Embryonic facial prominence (tissue), 1 donor: ENCODE results near the gene NNMT.

Experiments used
- DNase-seq: peaks from one replicate; pipeline ENCODE4 v3.0.0-alpha.2; 2016; ENCODE audit errors: extremely low spot score

The NNMT gene

DNA sequence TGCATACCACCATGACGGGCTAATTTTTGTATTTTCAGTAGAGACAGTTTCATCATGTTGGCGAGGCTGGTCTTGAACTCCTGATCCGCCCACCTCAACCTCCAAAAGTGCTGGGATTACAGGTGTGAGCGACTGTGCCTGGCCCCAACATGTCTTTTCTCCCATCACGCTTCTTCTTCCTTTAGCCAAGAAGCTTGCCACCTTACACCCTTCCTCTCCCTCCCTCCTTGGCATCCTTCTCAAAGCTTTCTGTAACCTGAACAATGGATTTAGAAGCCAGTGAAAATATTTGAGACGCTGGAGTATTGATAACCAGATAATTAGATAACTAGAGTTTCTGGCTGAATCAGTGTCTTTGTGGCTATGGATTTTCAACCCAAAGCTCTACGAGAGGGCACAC is 11.3 kb upstream of the NNMT start:
- DNase-seq, result no peak

DNA sequence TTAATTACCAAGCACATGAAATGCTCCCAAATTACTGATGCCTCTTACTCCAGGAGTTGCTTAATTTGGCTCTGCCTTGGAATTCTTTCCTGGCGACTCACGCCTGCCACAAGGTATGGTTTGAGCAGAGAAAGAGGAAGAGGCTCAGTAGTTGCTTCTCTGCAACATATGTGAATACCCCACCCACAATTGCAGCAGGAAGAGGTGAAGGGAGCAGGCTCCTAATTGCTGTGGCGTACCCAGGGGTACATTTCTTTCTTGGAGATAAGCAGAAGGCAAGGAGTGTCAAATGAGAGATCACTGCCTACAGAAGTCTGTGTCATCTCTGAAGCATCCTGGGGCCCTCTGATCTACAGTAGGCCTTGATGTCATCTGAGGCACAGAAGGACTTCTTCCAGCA is 10.6 kb upstream of the NNMT start:
- no peak for DNase-seq

DNA sequence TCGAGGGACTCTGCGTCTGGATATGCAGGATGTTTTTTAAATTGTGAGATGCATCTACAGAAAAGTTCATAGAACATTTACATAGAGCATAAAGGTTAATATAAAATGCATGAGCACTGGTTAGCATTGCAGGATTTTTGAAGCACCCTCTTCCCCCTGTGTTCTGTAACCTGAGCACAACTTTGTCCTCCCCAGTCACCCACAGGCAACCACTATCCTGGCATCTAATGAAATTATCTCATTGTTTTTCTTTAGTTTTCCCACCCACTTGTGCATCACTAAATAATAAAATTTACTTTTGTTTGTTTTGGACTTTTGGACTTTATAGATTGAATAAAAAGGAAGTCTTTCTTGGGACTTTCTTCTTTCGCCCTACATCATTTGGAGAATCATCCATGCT is 10.0 kb upstream of the NNMT start:
- no peak for DNase-seq

DNA sequence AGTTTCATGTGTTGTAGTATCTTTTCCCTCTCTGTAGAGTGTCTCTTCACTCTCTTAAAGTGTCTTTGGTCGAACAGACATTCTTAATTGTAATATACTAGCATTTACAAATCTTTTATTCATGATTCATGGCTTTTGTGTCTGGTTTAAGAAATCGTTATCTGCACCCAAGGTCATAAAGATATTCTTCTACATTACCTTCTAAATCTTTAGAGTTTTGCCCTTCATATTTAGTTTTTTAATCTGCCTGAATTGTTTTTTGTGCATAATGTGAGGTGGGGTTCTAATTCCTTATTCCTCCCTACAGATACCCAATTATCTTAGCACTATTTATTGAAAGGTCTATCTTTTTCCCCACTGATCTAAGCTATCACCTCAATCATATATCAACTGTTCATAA is 9.0 kb upstream of the NNMT start:
- no peak for DNase-seq

DNA sequence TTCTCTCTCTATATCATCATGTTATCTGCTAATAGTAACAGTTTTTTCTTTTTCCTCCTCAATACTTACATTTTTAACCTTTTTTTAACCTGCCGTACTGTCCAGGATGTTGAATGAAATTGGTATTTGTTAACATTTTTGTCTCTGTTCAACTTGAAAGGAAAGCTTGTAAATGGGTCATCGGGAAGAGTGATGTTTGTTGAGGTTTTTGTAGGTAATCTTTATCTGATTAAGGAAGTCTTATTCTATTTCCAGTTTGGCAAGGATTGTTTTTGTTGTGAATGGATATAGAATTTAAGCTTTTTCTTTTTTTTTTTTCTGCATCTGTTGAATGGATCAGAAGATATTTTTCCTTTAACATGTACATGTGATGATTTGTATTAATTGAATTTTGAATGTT is 8.1 kb upstream of the NNMT start:
- no peak for DNase-seq

DNA sequence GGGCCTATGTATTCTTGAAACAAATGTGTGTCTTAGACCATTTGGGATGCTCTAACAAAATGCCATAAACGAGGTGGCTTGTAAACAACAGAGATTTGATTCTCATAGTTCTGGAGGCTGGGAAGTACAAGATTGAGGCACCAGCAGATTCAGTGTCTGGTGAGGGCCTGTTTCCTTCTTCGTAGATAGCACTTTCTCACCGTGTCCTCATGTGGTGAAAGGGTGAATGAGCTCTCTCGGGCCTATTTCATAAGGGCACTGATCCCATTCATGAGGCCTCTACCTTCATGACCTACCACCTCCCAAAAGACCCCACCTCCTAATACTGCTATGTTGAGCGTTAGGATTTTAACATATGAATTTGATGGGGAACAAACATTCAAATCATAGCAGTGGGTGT is 6.4 kb upstream of the NNMT start:
- DNase-seq, result no peak

DNA sequence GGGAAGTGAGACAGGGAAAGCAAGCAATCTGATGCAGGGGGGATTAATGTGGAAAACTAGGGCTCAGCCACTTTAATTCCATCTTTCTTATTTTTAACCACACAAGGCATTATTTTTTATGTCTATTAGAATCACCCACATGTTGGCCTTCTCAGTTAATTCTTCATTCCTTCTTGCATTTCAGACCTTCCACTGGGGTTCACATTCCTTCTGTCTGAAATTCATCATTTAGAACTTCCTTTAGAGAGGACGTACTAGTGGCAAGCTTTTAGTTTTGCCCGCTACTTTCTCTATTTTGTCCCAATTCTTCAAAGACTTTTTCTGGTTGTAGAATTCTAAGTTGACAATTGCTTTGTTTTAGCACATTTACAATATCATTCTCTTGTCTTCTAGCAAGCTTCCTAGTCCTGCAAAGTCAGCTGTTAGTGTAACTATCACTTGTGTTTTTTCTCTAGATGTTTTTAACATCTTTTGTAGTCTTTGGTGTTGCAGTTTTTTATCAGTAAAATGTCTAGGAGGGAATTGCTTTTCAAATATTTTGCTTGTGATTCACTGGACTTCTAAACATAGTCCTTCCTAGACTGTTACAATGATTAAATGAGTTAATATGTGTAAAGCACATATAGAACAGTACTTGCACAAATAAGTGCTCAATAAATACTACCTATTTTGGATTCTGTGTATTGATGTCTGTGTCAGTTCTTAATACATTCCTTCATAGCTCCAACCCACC is 5.5 kb upstream of the NNMT start:
- DNase-seq, result no peak

DNA sequence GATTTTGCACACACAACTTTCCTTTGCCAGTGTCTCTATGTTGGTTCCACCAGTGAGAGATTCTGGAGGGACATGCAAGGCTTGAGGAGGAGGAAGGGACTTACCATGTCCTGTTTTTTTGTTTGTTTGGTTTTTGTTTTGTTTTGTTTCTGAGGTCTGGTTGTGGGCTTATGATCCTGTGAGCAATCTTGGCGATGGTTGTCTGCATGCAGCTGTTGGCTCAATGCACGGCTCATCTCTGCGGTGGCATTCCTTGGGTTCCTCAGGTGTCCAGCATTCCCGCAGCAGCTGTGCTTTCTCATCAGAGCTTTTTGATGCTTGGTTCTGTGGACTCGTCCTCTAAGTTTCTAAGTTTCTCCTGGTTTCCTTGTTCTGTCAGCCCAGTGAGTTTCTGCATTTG is 4.8 kb upstream of the NNMT start:
- no peak for DNase-seq

DNA sequence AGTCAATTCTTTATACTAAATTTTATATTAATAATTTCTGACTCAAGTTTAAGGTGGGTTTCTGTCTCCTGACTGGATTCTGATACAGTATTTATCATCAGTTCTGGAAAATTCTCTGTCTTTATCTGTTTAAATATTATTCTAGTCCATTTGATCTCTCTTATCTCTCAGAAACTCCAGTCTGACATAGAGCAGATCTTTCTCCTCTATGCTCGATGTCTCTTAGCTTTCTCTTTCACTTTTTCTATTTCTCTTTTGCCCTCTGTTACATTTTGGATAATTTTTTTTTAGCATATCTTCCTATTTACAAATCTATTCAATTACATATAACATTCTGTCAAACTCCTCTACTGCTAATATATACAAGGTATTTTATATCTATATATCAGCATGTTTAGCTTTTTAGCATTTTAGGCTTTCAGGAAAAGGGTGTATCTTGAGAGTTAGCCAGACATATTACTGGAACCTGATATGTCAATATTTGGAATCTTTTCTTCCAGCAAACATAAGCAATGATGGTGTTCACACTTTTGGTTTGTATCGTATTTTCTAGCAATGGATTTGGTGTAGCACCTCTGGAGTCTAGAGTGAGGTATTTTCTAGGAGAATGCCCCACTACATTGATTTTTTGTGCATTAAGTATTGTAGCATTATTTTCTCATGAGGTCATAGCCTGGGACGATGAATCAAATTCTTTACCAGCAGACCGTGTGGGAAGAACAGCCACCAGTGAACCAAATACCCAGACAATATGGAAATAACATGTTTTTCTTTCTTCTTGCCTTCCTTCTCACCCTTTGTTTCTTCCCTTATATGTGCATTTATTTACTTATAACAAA is 4.1 kb upstream of the NNMT start:
- no peak for DNase-seq

DNA sequence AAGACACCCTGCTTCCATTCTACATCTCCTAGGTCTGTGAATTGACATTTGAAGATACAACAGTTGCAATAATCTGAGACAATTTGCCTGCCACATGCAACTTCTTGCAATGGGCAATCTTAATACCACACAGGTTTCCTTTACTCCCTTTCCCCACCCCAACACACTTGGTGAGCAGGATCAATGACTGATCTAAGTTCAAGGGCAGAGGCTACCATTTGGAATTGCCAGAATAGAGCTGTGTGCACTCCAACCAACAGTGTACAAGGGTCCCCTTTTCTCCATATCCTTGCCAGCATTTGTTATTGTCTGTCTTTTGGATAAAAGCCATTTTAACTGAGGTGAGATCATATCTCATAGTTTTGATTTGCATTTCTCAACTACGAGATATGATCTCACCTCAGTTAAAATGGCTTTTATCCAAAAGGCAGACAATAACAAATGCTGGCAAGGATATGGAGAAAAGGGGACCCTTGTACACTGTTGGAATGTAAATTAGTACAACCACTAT is 2.9 kb upstream of the NNMT start:
- DNase-seq, result no peak

DNA sequence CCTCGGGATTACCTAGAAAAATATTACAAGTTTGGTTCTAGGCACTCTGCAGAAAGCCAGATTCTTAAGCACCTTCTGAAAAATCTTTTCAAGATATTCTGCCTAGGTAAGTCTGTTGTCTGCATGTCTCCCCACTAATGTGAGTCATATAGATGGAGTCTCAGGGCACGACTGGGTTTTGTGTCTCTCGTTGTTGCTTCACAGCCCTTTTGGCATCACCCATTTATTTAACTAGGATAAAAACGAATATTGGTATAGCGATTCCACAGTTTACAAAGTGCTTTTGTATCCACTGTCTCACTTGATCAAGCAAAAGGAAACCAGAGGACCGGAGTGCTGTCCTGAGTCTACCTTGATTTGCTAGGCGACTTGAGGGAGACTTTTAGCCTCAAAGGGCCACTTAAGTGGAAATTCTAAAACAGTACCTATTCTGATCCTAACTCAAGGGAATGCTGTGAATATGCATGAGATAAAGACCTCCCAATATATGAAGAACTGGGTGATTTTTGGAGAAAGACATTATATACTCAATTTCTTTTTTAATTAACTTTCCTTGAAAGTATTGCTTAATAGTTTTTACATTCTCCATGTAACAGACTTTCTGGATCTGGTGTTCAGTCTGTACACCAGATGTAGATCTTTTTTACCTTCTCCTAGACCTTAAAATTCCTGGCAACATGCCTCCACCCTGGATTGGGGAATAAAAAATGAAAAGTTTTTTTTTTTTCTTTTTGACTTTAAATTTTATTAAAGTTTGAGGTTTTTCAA is 590 bp downstream of the NNMT start:
- no peak for DNase-seq

DNA sequence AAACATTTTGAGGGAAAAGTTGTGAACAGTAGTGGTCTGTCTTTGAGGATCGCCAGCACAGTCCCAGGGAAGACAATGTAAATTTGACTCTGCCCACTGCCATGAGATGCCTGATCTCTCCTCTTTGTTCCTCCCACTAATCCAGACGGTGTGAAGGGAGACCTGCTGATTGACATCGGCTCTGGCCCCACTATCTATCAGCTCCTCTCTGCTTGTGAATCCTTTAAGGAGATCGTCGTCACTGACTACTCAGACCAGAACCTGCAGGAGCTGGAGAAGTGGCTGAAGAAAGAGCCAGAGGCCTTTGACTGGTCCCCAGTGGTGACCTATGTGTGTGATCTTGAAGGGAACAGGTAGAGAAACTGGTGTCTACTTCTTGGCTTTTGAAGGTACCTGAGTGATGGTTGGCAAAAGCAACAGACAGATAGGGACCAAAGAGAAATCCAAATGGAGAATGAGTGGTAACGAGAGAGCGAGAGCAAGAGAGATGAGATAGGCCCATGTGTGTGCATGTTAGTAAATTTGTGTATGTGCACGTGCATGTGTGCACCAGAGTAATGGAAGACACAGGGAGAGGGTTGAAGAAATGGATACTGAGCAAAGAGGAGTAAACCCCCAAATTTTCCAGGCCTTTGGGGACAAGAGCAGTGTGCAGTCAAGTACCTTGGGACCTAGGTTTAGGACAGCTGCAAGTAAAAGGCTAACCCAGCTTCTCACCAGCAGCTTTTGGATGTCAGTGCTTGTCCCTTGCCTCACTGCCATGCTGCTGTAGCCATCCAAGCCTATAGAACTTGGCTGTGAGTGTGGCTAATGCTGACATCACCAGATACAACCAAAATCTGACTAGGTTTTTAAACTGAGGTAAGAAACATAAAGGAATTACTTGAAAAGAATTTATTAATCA is 1.9 kb downstream of the NNMT start:
- no peak for DNase-seq

DNA sequence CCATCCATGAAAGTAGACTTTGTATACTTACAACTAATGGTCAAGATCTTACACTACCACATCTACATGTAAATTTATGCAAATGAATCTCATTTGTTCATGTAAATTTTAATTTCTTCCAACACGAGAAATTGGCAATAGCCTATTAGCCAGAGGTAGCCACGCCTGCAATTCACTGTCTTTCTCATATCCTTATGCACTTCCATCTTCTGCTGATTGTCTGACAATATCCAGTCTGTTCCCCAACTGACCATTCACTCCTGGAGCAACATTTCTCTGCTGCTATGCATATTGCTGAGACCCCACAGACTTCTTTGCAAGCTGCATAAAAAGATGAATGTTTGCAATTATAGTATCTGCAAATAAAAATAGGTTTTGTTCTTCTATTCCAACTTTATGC is 2.5 kb downstream of the NNMT start:
- DNase-seq, result no peak

DNA sequence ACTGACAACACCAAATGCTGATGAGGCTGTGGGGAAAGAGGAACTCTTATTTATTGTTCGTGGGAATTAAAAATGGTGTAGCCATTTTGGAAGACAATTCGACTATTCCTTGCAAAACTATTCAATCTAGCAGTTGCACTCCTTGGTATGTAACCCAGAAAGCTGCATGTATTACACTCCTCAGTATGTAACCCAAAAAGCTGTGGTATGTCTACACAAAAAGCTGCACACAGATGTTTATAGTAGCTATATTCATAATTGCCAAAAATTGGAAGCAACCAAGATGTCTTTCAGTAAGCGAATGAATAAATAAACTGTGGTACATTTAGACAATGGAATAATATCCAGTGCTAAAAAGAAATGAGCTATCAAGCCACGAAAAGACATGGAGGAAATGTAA is 4.9 kb downstream of the NNMT start:
- DNase-seq, result no peak

DNA sequence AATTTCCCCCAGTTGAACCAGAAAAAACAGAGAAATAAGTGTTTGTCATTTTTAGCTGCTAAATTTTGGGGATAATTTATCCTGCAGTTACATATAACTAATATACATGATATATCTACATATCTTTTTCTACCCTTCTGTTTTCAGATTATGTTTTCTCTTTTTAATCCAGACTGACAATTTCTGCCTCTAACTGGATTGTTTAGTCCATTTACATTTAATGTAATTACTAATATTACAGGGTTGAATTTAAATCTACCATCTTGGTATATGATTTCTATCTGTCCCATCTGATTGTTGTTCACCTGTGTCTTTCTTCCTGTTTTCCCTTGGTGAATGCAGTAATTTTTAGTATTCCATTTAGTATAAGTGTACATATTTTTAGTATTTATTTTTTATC is 5.7 kb downstream of the NNMT start:
- DNase-seq, result no peak

DNA sequence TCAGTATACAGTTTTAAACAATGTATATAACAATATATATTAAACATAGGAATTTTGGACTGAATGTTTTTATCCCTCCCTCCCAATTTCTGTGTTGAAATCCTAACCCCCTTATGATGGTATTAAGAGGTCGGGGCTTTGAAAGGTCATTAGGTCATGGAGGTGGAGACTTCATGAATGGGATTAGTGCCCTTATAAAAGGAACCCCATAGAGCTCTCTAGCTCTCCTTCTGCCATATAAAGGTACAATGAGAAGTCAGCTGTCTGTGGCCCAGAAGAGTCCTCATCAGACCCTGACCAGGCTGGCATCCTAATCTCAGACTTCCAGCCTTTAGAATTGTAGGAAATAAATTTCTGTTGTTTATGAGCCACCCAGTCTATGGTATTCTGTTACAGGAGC is 6.5 kb downstream of the NNMT start:
- no peak for DNase-seq

DNA sequence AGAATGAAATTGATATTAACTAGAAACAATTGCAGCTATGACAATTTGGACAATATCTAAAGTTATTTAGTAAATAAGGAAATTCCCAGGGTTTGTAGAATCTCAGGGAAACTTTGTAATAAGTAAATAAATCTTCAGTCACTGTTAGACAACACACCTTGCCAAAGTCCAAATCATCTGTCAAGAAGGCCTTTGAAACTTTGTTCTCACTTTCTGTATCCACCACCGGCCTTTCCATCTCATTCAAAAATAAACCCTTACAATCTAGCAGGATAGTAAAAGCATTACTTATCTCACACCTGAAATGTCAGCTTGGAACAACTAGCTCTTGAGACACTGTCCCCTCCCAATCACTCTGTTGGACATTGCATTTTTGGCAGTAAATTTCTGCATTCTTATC is 7.9 kb downstream of the NNMT start:
- no peak for DNase-seq

DNA sequence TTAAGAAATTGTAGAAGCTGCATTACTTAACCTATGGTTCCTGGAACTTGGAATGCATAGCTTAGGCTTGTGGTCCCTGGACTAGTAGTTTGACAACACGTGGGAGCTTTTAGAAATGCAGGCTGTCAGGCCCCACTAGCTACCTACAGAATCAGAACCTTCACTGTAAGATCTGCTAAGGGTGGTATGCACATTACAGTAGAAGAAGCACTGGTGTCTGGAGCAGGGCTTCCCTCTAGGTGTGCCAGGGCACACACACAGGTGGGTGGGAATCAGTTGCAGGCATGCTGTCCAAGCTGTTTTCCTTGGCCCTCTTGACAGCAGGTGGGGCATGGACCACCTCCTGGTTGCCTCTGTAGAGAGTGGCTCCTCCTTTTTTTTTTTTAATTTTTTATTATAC is 8.8 kb downstream of the NNMT start:
- DNase-seq, result no peak

DNA sequence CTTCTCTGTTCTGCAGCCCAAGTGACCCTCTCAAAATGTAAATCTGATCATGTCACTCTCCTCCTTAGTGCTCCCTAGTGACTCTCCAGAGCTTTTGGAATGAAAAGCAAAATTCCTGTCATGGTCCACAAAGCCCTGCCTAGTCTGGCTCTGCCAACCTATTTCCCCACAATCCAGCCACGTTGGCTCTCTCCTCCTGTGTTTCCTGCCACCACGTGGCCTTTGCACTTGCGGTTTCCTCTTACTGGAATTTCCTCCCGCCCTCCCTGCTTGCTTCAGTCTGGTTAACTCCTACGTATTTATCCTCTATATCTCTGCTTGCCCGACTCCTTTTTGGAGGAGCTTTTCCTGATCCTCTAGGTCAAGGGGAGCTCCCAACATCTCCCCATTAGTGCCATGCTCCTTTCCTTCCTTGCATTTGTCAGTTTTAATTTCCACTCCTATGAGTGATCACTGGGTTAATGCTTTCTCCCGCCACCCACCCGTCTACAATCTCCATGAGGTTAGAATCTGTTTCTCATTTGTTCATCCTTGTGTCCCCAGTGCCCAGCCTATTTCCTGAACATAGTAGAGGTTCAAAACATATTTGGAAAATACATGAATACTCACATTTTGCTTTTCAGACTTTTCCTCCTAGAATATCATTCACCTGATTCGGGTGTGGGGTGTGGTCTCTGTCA is 11.5 kb downstream of the NNMT start:
- no peak for DNase-seq

DNA sequence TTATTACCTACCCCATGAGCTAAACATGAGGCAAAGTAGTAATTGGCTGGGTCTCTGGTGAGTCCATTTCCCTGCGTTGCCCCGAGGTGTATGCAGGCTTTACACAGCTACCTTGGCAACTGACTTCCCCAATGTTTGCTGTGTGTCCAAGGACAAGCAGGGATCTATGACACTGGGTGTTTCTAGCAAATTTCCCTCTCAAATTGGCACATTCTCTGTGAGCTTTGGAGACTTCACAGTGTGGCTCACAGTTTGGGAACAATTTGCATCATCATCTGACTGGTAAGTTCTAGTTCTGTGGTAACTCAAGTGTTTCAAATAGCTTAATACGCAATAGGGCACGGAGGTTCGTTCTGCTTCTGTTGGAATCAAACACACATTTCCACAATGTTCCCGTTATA is 12.5 kb downstream of the NNMT start:
- DNase-seq, result no peak

DNA sequence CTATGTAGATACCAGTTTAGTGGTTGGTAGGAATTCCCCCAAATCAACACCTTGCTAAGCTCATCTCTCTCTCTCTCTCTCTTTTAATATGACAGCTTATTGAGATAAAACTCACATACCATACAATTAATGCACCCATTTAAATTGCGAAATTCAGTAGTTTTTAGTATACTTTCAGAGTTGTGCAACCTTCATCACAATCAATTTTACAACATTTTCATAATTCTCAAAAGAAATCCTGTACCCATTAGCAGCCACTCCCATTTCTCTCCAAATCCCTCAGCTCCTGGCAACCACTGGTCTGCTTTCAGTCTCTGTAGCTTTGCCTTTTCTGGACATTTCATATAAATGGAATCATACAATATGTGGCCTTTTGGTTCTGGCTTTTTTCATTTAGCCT is 13.3 kb downstream of the NNMT start:
- no peak for DNase-seq
